HG02884 (cell line): ENCODE measurements around the gene SEC16A.

Experiments used
- ATAC-seq: cut with Tn5 transposase; IDR thresholded peaks from one replicate; pipeline ENCODE4 v1.9.1; 2021; ENCODE audit warnings: mild to moderate bottlenecking, moderate library complexity; ENCODE audit not compliant: unreplicated experiment

The SEC16A gene

GRCh38 chr9:136467766-136468165, 15.1 kb downstream of the SEC16A start:
- no peak for ATAC-seq

DNA sequence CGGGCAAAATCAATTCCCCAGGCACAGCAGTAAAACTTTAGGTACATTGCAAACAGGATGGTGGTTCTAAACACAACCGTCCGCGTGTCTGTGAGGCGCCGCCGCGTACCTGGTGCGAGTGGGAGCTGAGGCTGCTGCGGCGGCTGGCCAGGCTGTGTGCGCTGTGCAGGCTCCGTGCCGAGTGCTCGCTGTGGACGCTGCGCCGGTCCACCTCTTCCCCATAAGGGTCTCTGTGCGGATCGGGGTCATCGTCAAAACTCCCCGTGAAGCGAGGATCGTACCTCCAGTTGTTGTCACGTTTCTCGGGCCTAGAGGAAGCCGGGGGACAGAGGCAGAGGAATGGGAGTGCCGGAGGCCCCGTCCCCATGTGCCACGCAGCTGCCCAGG, 16.7 kb downstream of the SEC16A start:
- no peak for ATAC-seq

DNA sequence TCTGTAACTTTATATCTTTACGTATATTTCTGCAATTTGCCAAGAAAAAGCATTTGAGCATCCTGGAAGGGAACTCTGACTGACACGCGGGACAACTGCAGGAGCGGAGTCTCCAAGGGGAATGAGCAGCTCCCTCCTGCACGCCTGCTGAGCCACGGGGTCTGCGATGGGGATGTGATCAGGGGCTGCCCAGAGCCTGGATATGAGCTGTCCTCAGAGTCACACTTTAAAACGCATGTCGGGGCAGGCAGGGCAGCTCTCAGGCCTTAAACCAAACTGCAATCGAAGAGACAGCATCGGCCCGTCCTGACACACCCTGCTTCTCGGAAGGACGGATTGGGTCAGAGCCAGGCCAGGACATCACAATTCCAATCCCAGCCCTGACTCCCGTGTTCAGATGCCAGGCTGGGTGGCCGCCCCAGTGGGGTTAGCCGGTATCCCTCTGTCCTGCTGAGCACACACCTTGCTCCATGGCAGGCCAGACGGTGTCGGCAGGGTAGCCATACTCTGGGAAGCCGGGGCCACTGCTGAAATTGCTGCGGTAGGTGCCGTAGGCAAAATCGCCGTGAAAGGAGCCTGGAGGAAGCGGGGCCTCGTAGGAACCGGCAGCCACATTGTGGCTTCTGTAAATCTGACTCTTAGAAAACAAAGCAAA, 17.2 kb downstream of the SEC16A start:
- ATAC-seq: no peak

DNA sequence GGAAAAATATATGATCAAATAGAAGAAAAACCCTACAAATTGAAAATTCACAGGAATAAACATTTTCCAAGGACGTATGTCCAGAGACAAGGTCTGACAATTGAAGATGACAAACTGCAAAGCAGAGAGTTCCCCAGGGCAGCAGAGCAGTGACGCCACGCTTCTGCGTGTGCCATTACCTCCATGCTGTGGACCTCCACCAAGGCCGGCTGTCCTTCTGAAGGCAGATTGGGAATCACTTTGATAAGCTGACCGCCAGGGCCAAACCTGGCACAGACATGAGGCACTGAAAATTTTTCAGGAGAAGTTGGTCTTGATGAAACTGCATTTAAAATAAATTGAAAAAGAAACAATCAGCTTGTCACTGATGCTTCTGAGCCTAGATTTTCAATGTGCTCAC, 18.6 kb downstream of the SEC16A start:
- no peak for ATAC-seq

GRCh38 chr9:136463578-136463977, 19.3 kb downstream of the SEC16A start:
- ATAC-seq: no peak

- no peak for ATAC-seq
These were observed 20.2 kb downstream of the SEC16A start for GRCh38 chr9:136462664-136463063.

DNA sequence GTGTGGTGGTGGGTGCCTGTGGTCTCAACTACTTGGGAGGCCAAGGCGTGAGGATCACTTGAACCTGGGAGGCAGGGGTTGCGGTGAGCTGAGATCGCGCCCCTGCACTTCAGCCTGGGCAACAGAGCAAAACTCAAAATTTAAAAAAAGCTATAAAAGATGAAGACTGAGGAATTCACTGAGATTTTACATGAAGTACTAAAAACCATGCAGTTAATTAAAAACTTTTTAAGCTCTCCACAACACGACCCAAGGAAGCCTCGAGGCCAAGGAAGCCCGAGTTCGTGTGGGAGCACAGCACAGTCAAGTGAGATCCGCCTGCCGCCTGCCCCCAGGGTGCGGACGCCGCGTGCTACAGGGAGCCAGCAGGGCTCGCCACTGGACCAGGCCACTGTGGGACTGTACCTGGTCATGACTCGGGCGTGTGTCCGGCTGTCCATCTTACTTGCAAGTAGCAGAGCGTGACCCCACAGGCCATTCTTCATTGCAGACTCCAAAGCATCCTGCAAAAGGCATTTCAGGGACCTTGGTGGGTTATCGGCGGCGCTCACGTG, 22.0 kb downstream of the SEC16A start:
- no peak for ATAC-seq

GRCh38 chr9:136459425-136459824, 23.4 kb downstream of the SEC16A start:
- no peak for ATAC-seq

DNA sequence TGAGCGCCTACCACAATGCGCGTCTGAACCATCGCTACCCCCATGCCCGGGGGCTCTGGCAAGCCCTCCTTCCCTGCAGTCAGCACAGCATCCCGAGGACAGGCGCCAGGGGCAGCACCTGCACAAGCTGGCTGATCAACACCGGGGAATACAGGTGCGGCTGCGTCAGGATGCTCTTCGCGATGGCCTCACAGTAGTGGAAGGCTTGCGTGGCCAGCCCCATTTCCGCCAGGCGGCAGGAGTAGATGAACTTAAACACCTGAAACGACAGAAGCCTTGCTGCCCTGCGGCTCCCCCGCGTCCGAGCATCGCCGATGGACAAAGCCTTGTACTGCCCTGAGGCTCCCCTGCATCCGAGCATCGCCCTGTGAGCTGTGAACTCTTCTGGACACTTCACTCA, 25.5 kb downstream of the SEC16A start:
- ATAC-seq: no peak

- no peak for ATAC-seq
These were observed 26.6 kb downstream of the SEC16A start for GRCh38 chr9:136456258-136456657.

DNA sequence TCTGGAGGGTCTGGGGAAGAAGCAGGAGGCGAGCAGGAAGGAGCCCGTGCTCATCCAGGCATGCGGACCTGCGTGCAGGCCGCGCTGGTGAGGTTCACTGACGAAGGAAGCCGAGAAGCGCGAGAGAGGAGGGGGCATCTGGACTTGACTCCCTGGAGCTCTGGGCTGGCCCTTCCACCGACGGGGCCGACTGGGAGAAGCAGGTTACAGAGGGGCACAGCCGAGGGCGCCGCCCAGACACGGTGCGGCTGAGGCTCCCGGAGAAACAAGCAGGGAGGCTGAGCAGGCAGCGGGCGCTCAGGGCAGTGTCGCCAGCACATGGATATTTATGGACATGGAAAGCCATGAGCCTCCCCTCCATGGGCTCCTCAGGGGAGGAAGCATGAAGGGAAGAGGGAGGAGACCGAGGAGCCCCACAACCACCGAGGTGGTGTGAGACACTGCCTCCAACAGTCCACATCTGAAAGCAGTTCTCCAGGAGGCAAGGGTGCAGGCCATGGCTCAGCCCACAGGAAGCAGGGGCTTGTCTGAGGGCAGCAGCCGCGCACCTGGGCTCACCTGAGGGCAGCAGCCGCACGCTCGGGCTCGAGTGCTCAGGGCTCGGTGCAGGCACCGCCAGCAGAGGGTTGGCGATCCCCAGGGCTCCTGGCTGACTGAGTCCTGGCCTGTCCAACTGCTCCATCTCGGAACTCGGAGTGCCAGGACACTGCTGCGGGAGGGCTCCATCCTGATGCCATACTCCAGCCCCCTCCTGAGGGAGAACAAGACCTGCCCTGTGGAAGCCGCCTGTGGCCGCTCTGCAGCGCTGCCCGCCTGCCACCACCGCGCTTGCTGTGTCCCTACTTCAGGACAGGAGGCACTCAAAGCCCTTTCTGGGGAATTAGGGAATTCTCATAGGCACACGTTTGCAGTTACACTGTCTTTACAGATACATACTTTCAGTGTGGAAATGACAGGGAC, 27.5 kb downstream of the SEC16A start:
- no peak for ATAC-seq

- no peak for ATAC-seq
These were observed 28.6 kb downstream of the SEC16A start for GRCh38 chr9:136454026-136454796.

DNA sequence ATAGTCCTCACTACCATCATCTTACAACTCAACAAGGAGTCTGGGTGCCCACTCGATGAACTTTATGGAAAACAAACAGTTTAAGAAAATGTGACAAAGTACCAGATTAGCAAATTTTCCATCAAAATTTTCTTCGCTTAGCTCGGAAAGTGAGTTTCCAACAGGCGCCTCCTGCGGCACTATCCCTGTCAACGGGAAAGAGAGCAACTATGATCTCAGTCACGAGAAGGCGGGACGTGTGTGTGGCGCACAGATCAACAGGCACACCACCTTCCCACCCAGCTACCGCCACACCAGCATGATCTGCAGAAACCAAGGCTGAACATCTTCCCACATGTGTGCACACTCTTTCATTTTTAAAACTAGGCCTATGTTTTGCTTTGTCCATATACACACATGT, 29.5 kb downstream of the SEC16A start:
- no peak for ATAC-seq

GRCh38 chr9:136451221-136451877, 31.5 kb downstream of the SEC16A start:
- ATAC-seq: no peak

- ATAC-seq: no peak
These were observed 34.2 kb downstream of the SEC16A start for GRCh38 chr9:136448655-136449054.

DNA sequence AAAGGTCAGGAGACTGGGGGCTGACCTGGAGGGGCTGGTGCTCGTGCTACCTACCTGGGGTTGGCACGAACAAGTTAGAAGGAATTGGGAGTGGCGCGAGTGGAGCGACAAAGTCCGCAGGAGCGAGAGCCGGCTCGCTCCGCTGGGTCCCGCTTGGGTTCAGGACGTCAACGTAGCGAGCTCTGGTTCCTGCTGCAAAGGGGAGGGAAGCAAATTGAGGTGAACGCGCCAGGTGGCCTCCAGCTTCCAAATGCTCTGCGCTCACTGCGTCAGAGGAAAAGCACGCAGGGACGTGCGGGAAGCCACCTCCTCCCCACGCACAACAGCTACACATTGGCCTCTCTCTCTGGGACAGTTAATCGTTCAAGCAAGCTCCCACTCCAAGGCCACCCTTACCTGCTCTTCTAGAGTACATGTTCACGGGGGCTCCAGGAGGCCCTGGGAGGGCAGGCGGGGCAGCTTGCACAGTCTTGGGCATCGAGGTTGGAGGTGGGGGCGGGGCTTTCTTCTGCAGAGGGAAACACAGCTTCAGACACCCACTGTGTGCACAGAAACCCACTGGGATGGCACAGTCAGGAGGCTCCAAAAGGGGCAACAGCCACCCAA, 35.6 kb downstream of the SEC16A start:
- ATAC-seq: no peak

DNA sequence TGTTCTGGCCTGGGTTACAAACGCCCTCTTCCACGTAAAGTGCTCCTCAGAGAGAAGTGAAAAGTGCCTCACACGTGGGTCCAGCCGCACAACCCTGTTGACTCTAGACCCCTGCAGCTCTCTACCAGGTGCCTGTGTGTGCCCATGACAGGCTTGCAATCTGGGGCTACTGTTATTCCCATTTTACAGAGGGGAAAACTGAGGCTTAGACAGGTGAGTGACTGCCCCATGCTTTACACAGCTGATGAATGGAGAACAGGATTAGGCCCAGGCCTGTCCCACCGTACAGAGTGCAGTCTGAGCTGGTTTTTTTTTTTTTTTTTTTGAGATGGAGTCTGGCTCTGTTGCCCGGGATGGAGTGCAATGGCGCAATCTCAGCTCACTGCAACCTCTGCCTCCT, 37.0 kb downstream of the SEC16A start:
- no peak for ATAC-seq

DNA sequence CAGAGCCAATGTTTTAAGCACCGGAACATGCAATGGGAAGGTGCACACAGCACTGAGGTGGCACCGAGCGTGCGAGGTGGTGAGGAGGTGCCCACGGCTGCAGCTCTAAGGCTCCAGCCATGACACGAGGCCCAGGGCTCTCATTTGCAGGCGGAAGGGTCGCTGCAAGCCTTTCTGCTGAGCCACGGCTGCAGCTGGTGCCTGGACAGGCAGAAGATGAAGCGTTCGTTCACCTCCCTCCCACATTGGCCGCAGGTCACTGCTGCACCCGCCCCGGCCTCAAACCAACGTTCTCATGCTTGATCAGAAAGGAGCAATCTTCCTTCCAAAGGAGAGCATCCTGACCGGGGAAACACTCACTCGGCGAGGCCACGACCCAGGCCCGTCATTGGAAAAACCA, 38.7 kb downstream of the SEC16A start:
- ATAC-seq: no peak

DNA sequence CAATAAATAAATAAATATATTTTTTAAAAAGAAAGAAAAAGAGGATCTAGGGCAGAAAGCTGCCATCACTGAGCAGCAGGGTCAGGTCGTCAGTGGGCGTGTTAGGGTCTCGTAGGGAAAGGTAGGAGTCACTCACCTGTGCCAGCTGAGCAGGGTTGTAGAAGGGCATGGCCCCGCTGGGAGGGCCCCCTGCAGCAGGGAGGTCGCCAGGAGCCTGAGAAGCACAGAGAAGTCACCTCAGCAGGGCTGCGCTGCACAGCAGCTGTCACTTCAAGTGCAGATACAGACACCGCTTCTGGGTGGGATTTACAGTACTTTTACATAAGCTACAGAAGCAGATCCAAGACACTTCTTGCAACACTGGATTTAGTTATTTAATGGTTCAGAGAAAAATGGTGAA, 39.2 kb downstream of the SEC16A start:
- ATAC-seq: no peak

DNA sequence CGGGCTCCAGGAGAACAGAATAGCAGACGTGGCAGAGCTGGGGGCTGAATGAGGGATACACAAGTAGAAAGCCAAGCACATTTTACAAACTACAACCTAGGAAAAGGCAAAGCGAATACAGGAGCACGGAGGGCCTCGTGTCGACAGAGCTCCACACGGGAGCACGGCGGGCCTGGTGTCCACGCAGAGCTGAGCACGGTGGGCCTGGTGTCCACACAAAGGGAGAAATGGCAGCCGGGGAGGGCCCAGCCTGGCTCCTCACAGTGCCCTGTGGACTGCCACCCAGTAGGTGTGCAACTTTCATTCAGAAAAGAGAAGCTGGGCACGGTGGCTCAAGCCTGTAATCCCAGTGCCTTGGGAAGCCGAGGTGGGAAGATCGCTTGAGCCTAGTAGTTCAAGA, 39.8 kb downstream of the SEC16A start:
- no peak for ATAC-seq
